K562 (cell line): ENCODE measurements around the gene TREH. TPM values are rescaled to one million over a fixed set of nuclear protein-coding genes. Genes with fewer than 3 reads are reported as not detected.

Source experiments
- ATAC-seq: fragments of 200-7000 bp; cut with Tn5 transposase; 3 replicates; pipeline ENCODE4 v1.9.1; 2020; ENCODE audit warnings: moderate library complexity
- BruUV-seq: library from RNA; stranded (reverse); fragments of 400-500 nt; replicated peaks from 2 replicates; lab custom pipeline; 2021; lab: Mats Ljungman, UMichigan
- CTCF ChIA-PET: fragments of 300-600 bp; formaldehyde crosslinking; extraction: SDS; loops from one replicate; lab custom pipeline; 2021; ENCODE audit warnings: low intra/inter-chr PET ratio; lab: Yijun Ruan, JAX
- POLR2A ChIA-PET: fragments of 300-600, 350-650 bp; sonication (Branson Sonifier 250); formaldehyde crosslinking; extraction: SDS; loops from one replicate; lab custom pipeline; 2021; ENCODE audit warnings: antibody characterized with exemption, inconsistent platforms; lab: Yijun Ruan, JAX
- DNase-seq, 4 experiments: peaks; one replicate each; pipeline versions ENCODE4 v3.0.0 to v3.0.0-alpha.2; 2011 to 2018; ENCODE audit warnings: low spot score in 3 of 4, mixed read lengths in 3 of 4; ENCODE audit errors: extremely low read depth in 1 of 4
- FAIRE-seq: peaks from 2 replicates; lab custom pipeline; 2011; peaks lifted over from hg19 to GRCh38; lab: Jason Lieb, UNC
- H2AFZ ChIP-seq: 2 replicates; pipeline ENCODE4 v1.6.0; 2011; ENCODE audit warnings: low read depth, low read length, control low read depth, inconsistent platforms
- H3K27ac ChIP-seq: fragments of 200-600 bp; 3 replicates; pipeline ENCODE4 v1.8.0; 2011; ENCODE audit warnings: low read depth, mild to moderate bottlenecking, control low read depth, inconsistent platforms, low read length, moderate library complexity, mixed read lengths; ENCODE audit errors: extremely low read depth
- H3K27me3 ChIP-seq, 2 experiments: fragments of 300-600 bp in 1 of 2; 2 replicates in 1 of 2; 3 replicates in 1 of 2; pipeline versions ENCODE4 v1.6.0 to v1.8.0; 2011; ENCODE audit warnings: inconsistent platforms in 2 of 2, low read length in 2 of 2, mild to moderate bottlenecking in 1 of 2, mixed read lengths in 1 of 2, moderate library complexity in 1 of 2; ENCODE audit not compliant: control insufficient read depth in 2 of 2, insufficient read depth in 2 of 2
- H3K36me3 ChIP-seq: fragments of 300-600 bp; 3 replicates; pipeline ENCODE4 v1.8.0; 2011; ENCODE audit warnings: mild to moderate bottlenecking, low read length, inconsistent platforms; ENCODE audit not compliant: control insufficient read depth, insufficient read depth
- H3K4me1 ChIP-seq, 2 experiments: fragments of 200-600 bp in 1 of 2; replicated peaks in 1 of 2; 2 replicates in 1 of 2; 3 replicates in 1 of 2; pipeline versions ENCODE4 v1.5.1 to v1.8.0; 2011; ENCODE audit warnings: inconsistent platforms in 2 of 2, low read length in 2 of 2, mild to moderate bottlenecking in 1 of 2, mixed read lengths in 1 of 2, moderate library complexity in 1 of 2; ENCODE audit not compliant: control insufficient read depth in 2 of 2, insufficient read depth in 2 of 2
- H3K4me2 ChIP-seq: 2 replicates; pipeline ENCODE4 v1.6.1; 2011; ENCODE audit warnings: low read length, control low read depth, inconsistent platforms, mixed read lengths; ENCODE audit not compliant: insufficient read depth
- H3K4me3 ChIP-seq: fragments of 200-600 bp; sonication (generic), shearing (Covaris generic); 2 replicates; pipeline ENCODE4 v1.5.1; 2016; ENCODE audit warnings: control low read depth, inconsistent platforms
- H3K79me2 ChIP-seq: fragments of 200-600 bp; 3 replicates; pipeline ENCODE4 v1.8.0; 2011; ENCODE audit warnings: low read length, inconsistent platforms; ENCODE audit not compliant: control insufficient read depth, insufficient read depth
- H3K9ac ChIP-seq, 2 experiments: 2 replicates each; pipeline versions ENCODE4 v1.6.0 to v1.6.1; 2011; ENCODE audit warnings: low read depth in 2 of 2, low read length in 2 of 2, control low read depth in 1 of 2, inconsistent platforms in 1 of 2, mild to moderate bottlenecking in 1 of 2, mixed read lengths in 1 of 2; ENCODE audit not compliant: insufficient read depth in 1 of 2
- H3K9me1 ChIP-seq: one replicate; pipeline ENCODE4 v1.6.0; 2011; ENCODE audit warnings: inconsistent platforms, mild to moderate bottlenecking, low read length, moderate library complexity; ENCODE audit not compliant: control insufficient read depth, insufficient read depth
- H3K9me3 ChIP-seq: replicated peaks from 2 replicates; pipeline ENCODE4 v1.5.1; 2011; ENCODE audit warnings: low read depth, low read length, inconsistent platforms; ENCODE audit not compliant: control insufficient read depth, insufficient read depth
- H4K20me1 ChIP-seq: replicated peaks from 2 replicates; pipeline ENCODE4 v1.6.1; 2011; ENCODE audit warnings: low read length, inconsistent platforms, mixed read lengths; ENCODE audit not compliant: control insufficient read depth, insufficient read depth
- CHD1 ChIP-seq: fragments of 200-600 bp; sonication (generic); IDR thresholded peaks from one replicate; pipeline ENCODE4 v1.6.1; 2012; ENCODE audit warnings: mild to moderate bottlenecking, moderate library complexity, low read length, inconsistent platforms
- FOXJ3 ChIP-seq: sonication (generic); formaldehyde crosslinking; IDR thresholded peaks from 2 replicates; pipeline ENCODE4 v1.4.0; 2020; ENCODE audit warnings: mild to moderate bottlenecking, missing genetic modification reagents
- GTF2F1 ChIP-seq: IDR thresholded peaks from 2 replicates; pipeline ENCODE4 v1.6.1; 2011; ENCODE audit warnings: low read depth, low read length, improper control_type of control experiment
- NCOR1 ChIP-seq: fragments of 450-650 bp; IDR thresholded peaks from 2 replicates; pipeline ENCODE4 v1.6.1; 2016; ENCODE audit warnings: mild to moderate bottlenecking, moderate library complexity
- SFPQ ChIP-seq: fragments of 200-400 bp; formaldehyde crosslinking; IDR thresholded peaks from 2 replicates; pipeline ENCODE4 v1.6.1; 2017; ENCODE audit warnings: mild to moderate bottlenecking, low read depth, low read length, moderate library complexity
- ZNF41 ChIP-seq: fragments of 250-450 bp; sonication (Bioruptor Pico); conservative IDR thresholded peaks from 2 replicates; pipeline ENCODE4 v1.4.0; 2020; ENCODE audit warnings: mild to moderate bottlenecking
- WGBS: fragments of 100-300 bp; shearing (Covaris generic); methylation state at CpG from one replicate; pipeline ENCODE4 v1.1.6; 2016; ENCODE audit warnings: low coverage, mixed read lengths; ENCODE audit not compliant: insufficient coverage; ENCODE audit errors: missing lambda C conversion rate; 5-methylcytosine and 5-hydroxymethylcytosine counted together
- in situ Hi-C: fragments of 300-500 bp; cut with MboI; formaldehyde crosslinking; loops from 4 replicates; pipeline ENCODE4 v1.15.0; 2018; ENCODE audit warnings: inconsistent platforms, mixed read lengths
- intact Hi-C: fragments of 100-400 bp; cut with micrococcal nuclease; formaldehyde crosslinking; loops from 2 replicates; pipeline ENCODE4 v1.14.2; 2022
- polyA plus RNA-seq, 8 experiments: library from polyadenylated mRNA; depleted of rRNA in 4 of 8; stranded (reverse) in 5 of 8; unstranded in 3 of 8; fragments of >200 nt; fragmentation: Nextera tagmentation in 2 of 8; fragmentation: Illumina TruSeq in 1 of 8; extraction: Ambion mirVana in 2 of 8; extraction: Trizol in 1 of 8; gene quantifications; 2 replicates each; pipeline versions ENCODE4 v1.2.1 to v1.2.3, GENCODE V29; 2011 to 2014; ENCODE audit warnings: inconsistent platforms in 1 of 8, missing spikeins in 1 of 8
- total RNA-seq, 7 experiments: library from RNA; depleted of rRNA in 6 of 7; stranded (reverse); fragments of >200 nt in 6 of 7; fragmentation: Illumina TruSeq in 2 of 7; extraction: Trizol in 2 of 7; gene quantifications; 2 replicates each; pipeline versions ENCODE4 v1.2.1 to v1.2.3, GENCODE V29; 2011 to 2021; ENCODE audit warnings: low replicate concordance in 1 of 7

TREH gene
- total and polyA plus RNA-seq, 9 of the 15 experiments (the other 6 are each of a cell fraction or from before 2014, with no cell fraction given), result 0.09 to 0.20 (median 0.11) TPM; not detected in 6

DNA sequence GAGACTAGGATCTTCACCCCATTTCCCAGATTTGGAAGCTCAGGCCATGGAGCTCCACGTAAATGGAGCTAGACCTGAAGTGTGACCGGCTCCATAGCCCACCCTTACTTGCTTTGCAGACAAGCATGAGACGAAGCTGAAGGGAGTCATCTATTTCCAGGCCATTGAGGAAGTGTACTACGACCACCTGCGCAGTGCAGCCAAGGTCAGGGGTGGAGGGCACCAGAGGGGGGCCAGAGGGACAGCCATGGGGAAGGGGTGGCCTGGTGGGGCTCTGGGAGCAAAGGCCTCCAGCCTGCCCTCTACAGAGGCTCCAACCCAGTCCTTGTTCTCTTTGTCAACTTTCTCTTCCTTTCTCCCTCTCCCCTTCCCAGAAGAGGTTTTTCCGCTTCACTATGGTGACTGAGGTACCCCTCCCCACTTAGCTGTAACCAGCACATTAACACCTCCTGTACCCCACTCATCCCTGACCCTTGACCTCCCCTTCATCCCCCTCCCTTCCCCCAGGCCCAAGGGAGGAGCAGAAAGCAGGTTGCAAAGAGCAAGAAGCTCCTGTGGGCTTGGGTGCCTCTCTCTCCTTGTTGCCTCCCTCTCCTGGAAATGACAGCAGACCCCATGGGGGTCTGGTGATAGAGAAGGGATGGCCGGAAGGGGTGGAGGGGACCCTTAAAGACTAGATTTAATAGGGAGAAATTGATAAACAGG, 23.8 kb downstream of the TREH start:
- H3K27ac ChIP-seq, result no peak overlapping the region
- POLR2A ChIA-PET, result interaction anchor here (0.5 to 1.6 kb wide), 4 partner anchors 9 to 700 kb away, joined by 3 read pairs; no protein-coding TSS in a partner anchor
- H3K4me3 ChIP-seq, result no peak overlapping the region
- no peak for FAIRE-seq
- H4K20me1 ChIP-seq, result no peaks in the 10 kb centered on the region
- H3K79me2 ChIP-seq, result no peaks in the 10 kb centered on the region
- no peaks in the 10 kb centered on the region for H3K9me3 ChIP-seq
- TF ChIP-seq GTF2F1 (no peak), SFPQ (no peak), CHD1 (no peak), NCOR1 (no peak), FOXJ3 (CRISPR knock-in tag) (no peak), ZNF41 (no peak)
- CTCF ChIA-PET, result no interaction called here
- H3K36me3 ChIP-seq, result peaks cover 13% of the 10 kb centered on the region
- intact Hi-C loops (loop anchor here (10.0 kb wide), 1 partner anchor 299 kb away; the partner anchor contains the start of gene UPK2), in situ Hi-C loops (no loop called here)
- no peak overlapping the region for H3K4me2 ChIP-seq
- no peak overlapping the region for H2AFZ ChIP-seq
- WGBS, result 68% methylated on average over 5 of the region's 7 CpGs
- no peak for DNase-seq
- H3K9me1 ChIP-seq, result peaks cover 9% of the 10 kb centered on the region
- no peak overlapping the region for H3K9ac ChIP-seq
- BruUV-seq, result no TSS peak
- H3K27me3 ChIP-seq, result no peaks in the 10 kb centered on the region
- peaks cover 0 to 23% of the 10 kb centered on the region in 2 experiments; a peak in 2 of 5 replicates for H3K4me1 ChIP-seq
- no peak for ATAC-seq
